ENCODE data around the gene TJP3. TPM values are rescaled to one million over a fixed set of nuclear protein-coding genes. Genes with fewer than 3 reads are reported as not detected.

Gene TJP3
- total and polyA plus RNA-seq, 7 experiments from 2014 or later, result 1.2 to 20.1 (median 16.1) TPM

- no peak overlapping the region for H3K27ac ChIP-seq (ENCODE audit: low read depth, low read length)
- H3K36me3 ChIP-seq (ENCODE audit: control insufficient read depth in 2 of 3, insufficient read depth in 3 of 3, low read length in 3 of 3), result peaks cover 0 to 21% (median 0%) of the 10 kb centered on the region in 3 experiments
- no peak overlapping the region for H3K27ac Mint-ChIP-seq
- H3K36me3 Mint-ChIP-seq, result peaks cover 6 to 18% (median 11%) of the 10 kb centered on the region in 5 donors
- ChIA-PET POLR2A (no interaction called here), CTCF (no interaction called here)
- H3K4me3 Mint-ChIP-seq, result no peak overlapping the region
- H3K4me1 Mint-ChIP-seq, result no peaks in the 10 kb centered on the region
- DNase-seq, result no peak
- ATAC-seq, result no peak
- H3K4me3 ChIP-seq (ENCODE audit: low read length), result no peak overlapping the region
- no peaks in the 10 kb centered on the region for H3K27me3 ChIP-seq (ENCODE audit: control insufficient read depth in 2 of 2, insufficient read depth in 2 of 2, low read length in 2 of 2)
- H3K4me1 ChIP-seq (ENCODE audit: control insufficient read depth in 2 of 2, insufficient read depth in 2 of 2, low read length in 2 of 2), result no peaks in the 10 kb centered on the region
- H3K9me3 Mint-ChIP-seq, result peaks cover 0 to 2% (median 0%) of the 10 kb centered on the region in 11 donors
- intact Hi-C loops (cut with micrococcal nuclease), result no loop called here
- H3K9me3 ChIP-seq (ENCODE audit: control insufficient read depth in 2 of 3, low read length in 3 of 3), result no peaks in the 10 kb centered on the region
- no peaks in the 10 kb centered on the region for H3K27me3 Mint-ChIP-seq
Observed at GRCh38 chr19:3746371-3747056, 38.3 kb downstream of the TJP3 start.

DNA sequence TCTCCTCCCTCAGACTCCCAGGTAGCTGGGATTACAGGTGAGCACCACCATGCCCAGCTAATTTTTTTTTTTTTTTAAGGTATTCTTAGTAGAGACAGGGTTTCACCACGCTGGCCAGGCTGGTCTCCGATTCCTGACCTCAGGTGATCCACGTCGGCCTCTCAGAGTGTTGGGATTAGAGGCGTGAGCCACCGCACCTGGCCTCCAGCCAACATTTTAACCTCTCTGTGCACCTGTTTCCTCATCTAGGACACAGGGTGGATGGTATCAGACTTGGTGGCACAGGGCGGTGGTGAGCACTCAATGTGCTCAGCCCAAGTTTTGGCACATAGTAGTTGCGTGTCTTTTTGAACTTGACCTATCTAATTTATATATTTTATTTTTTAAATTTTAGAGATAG, 40.8 kb downstream of the TJP3 start:
- Histone ChIP-seq H3K27me3 (ENCODE audit: control insufficient read depth in 2 of 2, insufficient read depth in 2 of 2, low read length in 2 of 2) (no peaks in the 10 kb centered on the region), H3K36me3 (ENCODE audit: control insufficient read depth in 2 of 3, insufficient read depth in 3 of 3, low read length in 3 of 3) (peaks cover 0 to 46% (median 0%) of the 10 kb centered on the region in 3 experiments), H3K4me1 (ENCODE audit: control insufficient read depth in 2 of 2, insufficient read depth in 2 of 2, low read length in 2 of 2) (no peaks in the 10 kb centered on the region), H3K27ac (ENCODE audit: low read depth, low read length) (no peak overlapping the region), H3K9me3 (ENCODE audit: control insufficient read depth in 2 of 3, low read length in 3 of 3) (no peaks in the 10 kb centered on the region), H3K4me3 (ENCODE audit: low read length) (no peak overlapping the region)
- POLR2A ChIA-PET, result no interaction called here
- peaks cover 0 to 2% (median 0%) of the 10 kb centered on the region in 11 donors for H3K9me3 Mint-ChIP-seq
- H3K4me3 Mint-ChIP-seq, result no peak overlapping the region
- intact Hi-C loops (cut with micrococcal nuclease), result no loop called here
- peaks cover 6 to 18% (median 10%) of the 10 kb centered on the region in 5 donors for H3K36me3 Mint-ChIP-seq
- ATAC-seq, result no peak
- H3K27ac Mint-ChIP-seq, result no peak overlapping the region
- no peaks in the 10 kb centered on the region for H3K4me1 Mint-ChIP-seq
- no peaks in the 10 kb centered on the region for H3K27me3 Mint-ChIP-seq
- CTCF ChIA-PET, result interaction anchor here (0.6 to 1.7 kb wide), 4 partner anchors 13 to 456 kb away, joined by 3 to 6 read pairs (median 4); partner anchors contain the start of genes APBA3 and MRPL54
- no peak for DNase-seq

DNA sequence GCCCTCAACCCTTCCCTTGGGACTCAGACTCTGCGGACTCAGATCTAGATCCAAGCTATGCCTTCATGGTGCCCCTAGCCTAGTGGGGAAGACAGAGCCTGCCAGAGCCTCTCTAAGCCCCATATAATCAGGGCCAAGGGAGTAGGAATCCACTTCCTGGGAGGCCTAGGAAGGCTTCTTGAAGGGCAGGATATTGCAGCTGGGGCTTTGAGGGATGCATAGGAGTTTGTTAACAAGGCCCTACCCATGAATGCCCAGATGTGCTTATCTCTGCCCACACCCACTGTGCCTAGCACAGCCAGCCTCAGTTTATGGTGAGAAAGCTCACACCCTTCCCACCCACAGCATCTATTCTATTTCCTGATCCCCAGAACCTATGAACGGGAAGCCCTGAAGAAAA, 42.0 kb downstream of the TJP3 start:
- H3K27me3 Mint-ChIP-seq, result no peaks in the 10 kb centered on the region
- H3K9me3 ChIP-seq (ENCODE audit: control insufficient read depth in 2 of 3, low read length in 3 of 3), result no peaks in the 10 kb centered on the region
- no peak overlapping the region for H3K27ac ChIP-seq (ENCODE audit: low read depth, low read length)
- H3K4me1 Mint-ChIP-seq, result peaks cover 6 to 10% (median 9%) of the 10 kb centered on the region in 7 donors
- H3K4me3 ChIP-seq (ENCODE audit: low read length), result no peak overlapping the region
- peaks cover 0 to 51% (median 0%) of the 10 kb centered on the region in 3 experiments for H3K36me3 ChIP-seq (ENCODE audit: control insufficient read depth in 2 of 3, insufficient read depth in 3 of 3, low read length in 3 of 3)
- no peak overlapping the region for H3K27ac Mint-ChIP-seq
- ATAC-seq (no peak), DNase-seq (no peak)
- intact Hi-C loops (cut with micrococcal nuclease), result no loop called here
- peaks cover 6 to 22% (median 9%) of the 10 kb centered on the region in 5 donors for H3K36me3 Mint-ChIP-seq
- ChIA-PET CTCF (interaction anchor here (1.1 to 1.7 kb wide), 3 partner anchors 8 to 12 kb away, joined by 3 to 4 read pairs (median 4); partner anchors contain the start of genes APBA3 and MRPL54), POLR2A (interaction anchor here (1.0 to 2.1 kb wide), 4 partner anchors 10 to 13 kb away, joined by 3 to 11 read pairs (median 5); partner anchors contain the start of gene APBA3)
- no peaks in the 10 kb centered on the region for H3K27me3 ChIP-seq (ENCODE audit: control insufficient read depth in 2 of 2, insufficient read depth in 2 of 2, low read length in 2 of 2)
- no peaks in the 10 kb centered on the region for H3K4me1 ChIP-seq (ENCODE audit: control insufficient read depth in 2 of 2, insufficient read depth in 2 of 2, low read length in 2 of 2)
- no peak overlapping the region for H3K4me3 Mint-ChIP-seq
- H3K9me3 Mint-ChIP-seq, result peaks cover 0 to 2% (median 0%) of the 10 kb centered on the region in 11 donors

- Histone ChIP-seq H3K4me1 (ENCODE audit: control insufficient read depth in 2 of 2, insufficient read depth in 2 of 2, low read length in 2 of 2) (no peaks in the 10 kb centered on the region), H3K4me3 (ENCODE audit: low read length) (no peak overlapping the region), H3K36me3 (ENCODE audit: control insufficient read depth in 2 of 3, insufficient read depth in 3 of 3, low read length in 3 of 3) (peaks cover 0 to 51% (median 0%) of the 10 kb centered on the region in 3 experiments), H3K27me3 (ENCODE audit: control insufficient read depth in 2 of 2, insufficient read depth in 2 of 2, low read length in 2 of 2) (no peaks in the 10 kb centered on the region), H3K9me3 (ENCODE audit: control insufficient read depth in 2 of 3, low read length in 3 of 3) (no peaks in the 10 kb centered on the region), H3K27ac (ENCODE audit: low read depth, low read length) (no peak overlapping the region)
- H3K9me3 Mint-ChIP-seq, result peaks cover 0 to 2% (median 0%) of the 10 kb centered on the region in 11 donors
- ATAC-seq (no peak), DNase-seq (no peak)
- H3K4me3 Mint-ChIP-seq, result no peak overlapping the region
- H3K4me1 Mint-ChIP-seq, result peaks cover 12 to 18% (median 13%) of the 10 kb centered on the region in 7 donors
- intact Hi-C loops (cut with micrococcal nuclease), result no loop called here
- no peaks in the 10 kb centered on the region for H3K27me3 Mint-ChIP-seq
- ChIA-PET CTCF (no interaction called here), POLR2A (interaction anchor here (1.4 to 2.1 kb wide), 2 partner anchors 10 to 11 kb away, joined by 4 to 11 read pairs; partner anchors contain the start of gene APBA3)
- peaks cover 6 to 23% (median 9%) of the 10 kb centered on the region in 5 donors for H3K36me3 Mint-ChIP-seq
- H3K27ac Mint-ChIP-seq, result no peak overlapping the region
Observed at GRCh38 chr19:3751236-3751635, 43.1 kb downstream of the TJP3 start.

DNA sequence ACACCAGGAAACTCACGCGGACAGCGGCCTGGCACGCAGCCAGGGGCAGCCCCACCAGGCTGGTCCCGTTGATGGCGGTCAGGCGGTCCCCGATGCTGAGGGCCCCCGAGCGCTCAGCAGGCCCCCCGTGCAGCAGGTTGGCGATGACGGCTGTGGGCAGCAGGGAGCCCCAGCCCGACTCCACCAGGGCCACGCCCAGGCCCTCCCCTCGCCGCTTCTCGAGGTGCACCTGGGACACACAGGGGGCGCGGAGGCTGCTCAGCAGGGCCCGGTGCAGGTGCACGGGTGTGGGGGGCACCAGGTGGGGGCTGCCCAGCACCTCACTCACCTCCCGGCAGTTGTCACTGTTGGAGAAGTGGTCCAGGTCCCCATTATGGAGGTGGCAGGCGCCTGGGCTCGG, 44.3 kb downstream of the TJP3 start:
- ATAC-seq (no peak), DNase-seq (no peak)
- Histone ChIP-seq H3K4me3 (ENCODE audit: low read length) (no peak overlapping the region), H3K4me1 (ENCODE audit: control insufficient read depth in 2 of 2, insufficient read depth in 2 of 2, low read length in 2 of 2) (no peaks in the 10 kb centered on the region), H3K9me3 (ENCODE audit: control insufficient read depth in 2 of 3, low read length in 3 of 3) (no peaks in the 10 kb centered on the region), H3K27ac (ENCODE audit: low read depth, low read length) (no peak overlapping the region), H3K27me3 (ENCODE audit: control insufficient read depth in 2 of 2, insufficient read depth in 2 of 2, low read length in 2 of 2) (no peaks in the 10 kb centered on the region), H3K36me3 (ENCODE audit: control insufficient read depth in 2 of 3, insufficient read depth in 3 of 3, low read length in 3 of 3) (peaks cover 0 to 60% (median 0%) of the 10 kb centered on the region in 3 experiments)
- POLR2A ChIA-PET, result interaction anchor here (2.1 kb wide), 1 partner anchor 12 kb away, joined by 6 read pairs; no protein-coding TSS in a partner anchor
- Mint-ChIP-seq H3K27ac (no peak overlapping the region), H3K9me3 (peaks cover 0 to 2% (median 0%) of the 10 kb centered on the region in 11 donors), H3K4me3 (no peak overlapping the region), H3K4me1 (peaks cover 14 to 28% (median 18%) of the 10 kb centered on the region in 7 donors), H3K27me3 (no peaks in the 10 kb centered on the region), H3K36me3 (peaks cover 6 to 23% (median 9%) of the 10 kb centered on the region in 5 donors)
- intact Hi-C loops (cut with micrococcal nuclease), result no loop called here
- CTCF ChIA-PET, result no interaction called here

DNA sequence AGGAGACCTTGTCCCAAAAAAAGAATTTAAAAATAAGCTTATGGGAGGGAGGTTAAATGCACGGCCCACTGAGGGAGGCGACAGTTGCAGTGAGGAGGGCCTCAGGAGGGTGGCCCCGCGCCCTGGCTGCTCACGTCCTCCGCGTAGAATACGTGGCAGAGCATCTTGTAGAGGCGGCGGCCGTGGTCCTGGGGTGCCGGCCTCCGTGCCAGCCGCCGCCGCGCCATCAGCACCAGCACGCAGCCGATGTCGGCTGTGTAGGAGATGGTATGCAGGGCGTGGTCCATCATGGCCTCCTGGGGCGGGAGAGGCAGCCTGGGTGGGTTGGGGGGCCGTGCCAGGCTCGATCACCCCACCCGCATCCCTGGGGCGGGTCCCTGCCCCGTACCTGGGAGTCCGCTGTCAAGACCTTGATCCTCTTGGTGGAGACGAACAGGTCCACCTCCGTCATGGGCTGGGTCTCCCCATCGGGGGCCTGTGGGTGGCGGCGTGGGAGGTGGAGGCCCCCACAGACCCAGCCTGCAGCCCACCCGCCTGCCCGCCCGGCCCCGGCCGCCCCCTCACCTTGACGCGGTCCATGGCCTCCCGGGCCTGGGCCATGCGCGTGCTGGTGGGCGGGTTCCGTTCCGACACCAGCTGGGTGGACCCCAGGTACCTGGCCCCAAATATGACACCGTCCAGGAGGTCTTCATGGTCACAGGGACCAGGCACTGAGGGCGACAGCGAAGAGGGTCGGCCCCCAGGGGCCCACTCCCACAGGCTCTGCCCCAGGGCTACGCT, 45.6 kb downstream of the TJP3 start:
- no peaks in the 10 kb centered on the region for H3K9me3 ChIP-seq (ENCODE audit: control insufficient read depth in 2 of 3, low read length in 3 of 3)
- H3K27ac ChIP-seq (ENCODE audit: low read depth, low read length), result no peak overlapping the region
- Mint-ChIP-seq H3K4me1 (peaks cover 16 to 36% (median 19%) of the 10 kb centered on the region in 7 donors), H3K27ac (peak overlapping the region in 1 of 9 donors; percentile 25), H3K9me3 (peaks cover 0 to 2% (median 0%) of the 10 kb centered on the region in 11 donors), H3K27me3 (no peaks in the 10 kb centered on the region), H3K36me3 (peaks cover 6 to 23% (median 9%) of the 10 kb centered on the region in 5 donors), H3K4me3 (no peak overlapping the region)
- H3K4me3 ChIP-seq (ENCODE audit: low read length), result no peak overlapping the region
- CTCF ChIA-PET, result no interaction called here
- DNase-seq (no peak), ATAC-seq (no peak)
- H3K27me3 ChIP-seq (ENCODE audit: control insufficient read depth in 2 of 2, insufficient read depth in 2 of 2, low read length in 2 of 2), result no peaks in the 10 kb centered on the region
- POLR2A ChIA-PET, result interaction anchor here (2.1 kb wide), 1 partner anchor 14 kb away, joined by 6 read pairs; no protein-coding TSS in a partner anchor
- intact Hi-C loops (cut with micrococcal nuclease), result no loop called here
- H3K4me1 ChIP-seq (ENCODE audit: control insufficient read depth in 2 of 2, insufficient read depth in 2 of 2, low read length in 2 of 2), result peaks cover 1 to 3% of the 10 kb centered on the region in 2 donors
- peaks cover 0 to 70% (median 0%) of the 10 kb centered on the region in 3 experiments for H3K36me3 ChIP-seq (ENCODE audit: control insufficient read depth in 2 of 3, insufficient read depth in 3 of 3, low read length in 3 of 3)

All from naive thymus-derived CD4-positive, alpha-beta T cell (primary cell).